PC-3 (cell line): ENCODE results near the gene PTBP2. TPM values are rescaled to one million over a fixed set of nuclear protein-coding genes. Genes with fewer than 3 reads are reported as not detected.
"Not testable (repeated sequence)": the region's sequence is repeated elsewhere in the genome, so short reads cannot be mapped to it uniquely, and the experiment has no call there.

Experiments
- ATAC-seq: fragments of 200-7000 bp; cut with Tn5 transposase; 2 replicates; pipeline ENCODE4 v1.9.1; 2020; ENCODE audit warnings: mild to moderate bottlenecking, moderate library complexity
- BruUV-seq: library from RNA; stranded (reverse); fragments of 400-500 nt; replicated peaks from 2 replicates; lab custom pipeline; 2021; lab: Mats Ljungman, UMichigan
- CTCF ChIA-PET: fragments of 300-600 bp; sonication (Branson Sonifier 250); formaldehyde crosslinking; loops from one replicate; lab custom pipeline; 2022; ENCODE audit warnings: antibody characterized with exemption; lab: Charles Lee
- POLR2A ChIA-PET: fragments of 300-600 bp; sonication (Branson Sonifier 250); formaldehyde crosslinking; loops from one replicate; lab custom pipeline; 2022; ENCODE audit warnings: antibody characterized with exemption; ENCODE audit not compliant: unreplicated experiment; lab: Charles Lee
- DNase-seq: peaks from one replicate; pipeline ENCODE4 v3.0.0-alpha.2; 2015
- H2AFZ ChIP-seq: fragments of 300-600 bp; sonication (generic); 2 replicates; pipeline ENCODE4 v1.6.0; 2016; ENCODE audit warnings: antibody characterized with exemption, low read length
- H3F3A ChIP-seq: fragments of 300-600 bp; sonication (generic); one replicate; pipeline ENCODE4 v1.6.0; 2017; ENCODE audit warnings: antibody characterized with exemption, low read length, control low read depth, mild to moderate bottlenecking; ENCODE audit not compliant: unreplicated experiment
- H3K27ac ChIP-seq: fragments of 300-600 bp; sonication (generic); 2 replicates; pipeline ENCODE4 v1.5.1; 2016; ENCODE audit warnings: mild to moderate bottlenecking, low read length
- H3K27me3 ChIP-seq: fragments of 300-600 bp; sonication (generic); 2 replicates; pipeline ENCODE4 v1.6.1; 2016; ENCODE audit warnings: low read length, mixed read lengths
- H3K36me3 ChIP-seq: fragments of 300-600 bp; sonication (generic); 2 replicates; pipeline ENCODE4 v1.6.1; 2016; ENCODE audit warnings: low read depth, mixed run types, low read length, mixed read lengths
- H3K4me1 ChIP-seq: fragments of 300-600 bp; sonication (generic); 2 replicates; pipeline ENCODE4 v1.5.1; 2016; ENCODE audit warnings: low read length; ENCODE audit not compliant: insufficient read depth
- H3K4me2 ChIP-seq: fragments of 300-600 bp; sonication (generic); 2 replicates; pipeline ENCODE4 v1.6.0; 2016; ENCODE audit warnings: low read length
- H3K4me3 ChIP-seq: fragments of 300-600 bp; sonication (generic); 2 replicates; pipeline ENCODE4 v1.5.1; 2016; ENCODE audit warnings: mild to moderate bottlenecking, low read length, mixed read lengths
- H3K79me2 ChIP-seq: fragments of 300-600 bp; sonication (generic); 2 replicates; pipeline ENCODE4 v1.6.1; 2017; ENCODE audit warnings: low read length, mixed read lengths
- H3K9ac ChIP-seq: fragments of 300-600 bp; sonication (generic); 2 replicates; pipeline ENCODE4 v1.6.0; 2016; ENCODE audit warnings: mild to moderate bottlenecking, low read length
- H3K9me2 ChIP-seq: fragments of 300-600 bp; sonication (generic); replicated peaks from 2 replicates; pipeline ENCODE4 v1.6.1; 2016; ENCODE audit warnings: mixed run types, low read length, mixed read lengths
- H3K9me3 ChIP-seq: fragments of 300-600 bp; sonication (generic); 2 replicates; pipeline ENCODE4 v1.6.1; 2016; ENCODE audit warnings: low read length, mixed read lengths
- H4K20me1 ChIP-seq: fragments of 300-600 bp; sonication (generic); 2 replicates; pipeline ENCODE4 v1.6.1; 2016; ENCODE audit warnings: low read length, mixed read lengths
- CTCF ChIP-seq: fragments of 300-600 bp; sonication (generic); conservative IDR thresholded peaks from 2 replicates; pipeline ENCODE4 v1.5.1; 2017; ENCODE audit warnings: antibody characterized with exemption, low read depth, mild to moderate bottlenecking, low read length
- EZH2 ChIP-seq: fragments of 300-600 bp; sonication (generic); IDR thresholded peaks from one replicate; pipeline ENCODE4 v1.6.1; 2017; ENCODE audit warnings: antibody characterized with exemption, mild to moderate bottlenecking, low read length; ENCODE audit not compliant: unreplicated experiment
- EZH2phosphoT487 ChIP-seq: fragments of 300-600 bp; sonication (generic); IDR thresholded peaks from 2 replicates; pipeline ENCODE4 v1.6.1; 2018; ENCODE audit warnings: mild to moderate bottlenecking, antibody characterized with exemption, low read length, borderline replicate concordance
- intact Hi-C: fragments of 100-400 bp; cut with micrococcal nuclease; formaldehyde crosslinking; loops from 2 replicates; pipeline ENCODE4 v1.9.0; 2023
- total RNA-seq: library from RNA; depleted of rRNA; stranded (reverse); fragments of >200 nt; gene quantifications from 2 replicates; pipeline ENCODE4 v1.2.3, GENCODE V29; 2014

The PTBP2 gene
- total RNA-seq, 1 experiment from 2014 or later, result 18.6 TPM

- H3K9ac ChIP-seq, result no peak overlapping the region
- peaks cover 36% of the 10 kb centered on the region for H3K79me2 ChIP-seq
Observed at GRCh38 chr1:96752394-96752793, 30.8 kb downstream of the PTBP2 start.

GRCh38 chr1:96756789-96757188 is 35.2 kb downstream of the PTBP2 start:
- CTCF ChIA-PET, result no interaction called here
- no TSS peak for BruUV-seq
- H3K27me3 ChIP-seq, result no peaks in the 10 kb centered on the region
- POLR2A ChIA-PET, result no interaction called here
- H3K9me2 ChIP-seq, result no peaks in the 10 kb centered on the region
- H3K4me2 ChIP-seq, result no peak overlapping the region
- intact Hi-C loops, result no loop called here
- no peak overlapping the region for H3K9ac ChIP-seq
- no peak for DNase-seq
- no peak for ATAC-seq
- no peaks in the 10 kb centered on the region for H3K79me2 ChIP-seq
- no peak overlapping the region for H3K27ac ChIP-seq
- no peaks in the 10 kb centered on the region for H3K9me3 ChIP-seq
- no peak overlapping the region for H3K4me3 ChIP-seq
- H2AFZ ChIP-seq, result no peak overlapping the region
- no peak for TF ChIP-seq EZH2
- no peak for TF ChIP-seq EZH2phosphoT487
- peak; percentile 30; the same call in 1 of the 2 replicates for TF ChIP-seq CTCF
- no peaks in the 10 kb centered on the region for H4K20me1 ChIP-seq
- H3F3A ChIP-seq, result no peaks in the 10 kb centered on the region
- H3K4me1 ChIP-seq, result no peaks in the 10 kb centered on the region
- H3K36me3 ChIP-seq, result peaks cover 59% of the 10 kb centered on the region

More at GRCh38 chr1:96752394-96752793, 30.8 kb downstream of the PTBP2 start:
- intact Hi-C loops, result no loop called here
- ATAC-seq (no peak), DNase-seq (no peak)
- H3K4me1 ChIP-seq, result no peaks in the 10 kb centered on the region
- H3F3A ChIP-seq, result no peaks in the 10 kb centered on the region
- CTCF ChIA-PET, result no interaction called here
- H4K20me1 ChIP-seq, result peaks cover 19% of the 10 kb centered on the region
- H3K4me2 ChIP-seq, result no peak overlapping the region
- H3K27ac ChIP-seq, result no peak overlapping the region
- no peak overlapping the region for H2AFZ ChIP-seq
- peaks cover 47% of the 10 kb centered on the region for H3K36me3 ChIP-seq
- no TSS peak for BruUV-seq
- H3K9me3 ChIP-seq, result no peaks in the 10 kb centered on the region
- POLR2A ChIA-PET, result no interaction called here
- TF ChIP-seq CTCF (no peak), EZH2phosphoT487 (no peak), EZH2 (no peak)
- no peaks in the 10 kb centered on the region for H3K9me2 ChIP-seq
- H3K4me3 ChIP-seq, result no peak overlapping the region
- H3K27me3 ChIP-seq, result no peaks in the 10 kb centered on the region

- H3K27ac ChIP-seq, POLR2A ChIA-PET, H2AFZ ChIP-seq, intact Hi-C loops, H3K9ac ChIP-seq, H4K20me1 ChIP-seq, DNase-seq, H3F3A ChIP-seq, H3K9me2 ChIP-seq, CTCF ChIA-PET, ATAC-seq, H3K4me1 ChIP-seq, H3K27me3 ChIP-seq, H3K9me3 ChIP-seq, H3K4me3 ChIP-seq, BruUV-seq, H3K4me2 ChIP-seq: not testable (repeated sequence)
- Histone ChIP-seq H3K36me3 (peaks cover 19% of the 10 kb centered on the region), H3K79me2 (peaks cover 11% of the 10 kb centered on the region; the same call in 1 of the 2 replicates)
Observed at GRCh38 chr1:96762586-96762985, 41.0 kb downstream of the PTBP2 start.
